ENCODE results near the gene SLC43A1.

The SLC43A1 gene

DNA sequence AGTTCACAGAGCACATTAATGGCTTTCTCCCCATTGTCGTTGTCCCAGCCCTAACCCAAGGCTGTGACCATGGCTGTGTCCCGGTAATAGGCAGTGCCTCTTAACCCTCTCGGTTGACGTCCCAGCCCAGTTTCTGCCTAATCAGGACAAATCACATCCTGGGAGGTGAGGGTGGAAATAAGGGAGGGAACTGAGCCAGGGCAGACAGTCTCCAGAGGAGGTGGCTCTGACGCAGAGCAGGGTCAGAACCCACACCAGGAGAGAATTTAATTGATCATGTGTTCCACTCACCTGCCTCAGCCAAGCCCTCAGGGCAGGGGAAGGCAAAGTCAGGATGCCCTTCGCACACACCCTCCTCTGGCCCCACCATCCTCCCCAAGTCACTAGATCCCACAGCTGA, 17.0 kb downstream of the SLC43A1 start:
- DNase-seq (ENCODE audit: low read depth, low spot score): no peak

DNA sequence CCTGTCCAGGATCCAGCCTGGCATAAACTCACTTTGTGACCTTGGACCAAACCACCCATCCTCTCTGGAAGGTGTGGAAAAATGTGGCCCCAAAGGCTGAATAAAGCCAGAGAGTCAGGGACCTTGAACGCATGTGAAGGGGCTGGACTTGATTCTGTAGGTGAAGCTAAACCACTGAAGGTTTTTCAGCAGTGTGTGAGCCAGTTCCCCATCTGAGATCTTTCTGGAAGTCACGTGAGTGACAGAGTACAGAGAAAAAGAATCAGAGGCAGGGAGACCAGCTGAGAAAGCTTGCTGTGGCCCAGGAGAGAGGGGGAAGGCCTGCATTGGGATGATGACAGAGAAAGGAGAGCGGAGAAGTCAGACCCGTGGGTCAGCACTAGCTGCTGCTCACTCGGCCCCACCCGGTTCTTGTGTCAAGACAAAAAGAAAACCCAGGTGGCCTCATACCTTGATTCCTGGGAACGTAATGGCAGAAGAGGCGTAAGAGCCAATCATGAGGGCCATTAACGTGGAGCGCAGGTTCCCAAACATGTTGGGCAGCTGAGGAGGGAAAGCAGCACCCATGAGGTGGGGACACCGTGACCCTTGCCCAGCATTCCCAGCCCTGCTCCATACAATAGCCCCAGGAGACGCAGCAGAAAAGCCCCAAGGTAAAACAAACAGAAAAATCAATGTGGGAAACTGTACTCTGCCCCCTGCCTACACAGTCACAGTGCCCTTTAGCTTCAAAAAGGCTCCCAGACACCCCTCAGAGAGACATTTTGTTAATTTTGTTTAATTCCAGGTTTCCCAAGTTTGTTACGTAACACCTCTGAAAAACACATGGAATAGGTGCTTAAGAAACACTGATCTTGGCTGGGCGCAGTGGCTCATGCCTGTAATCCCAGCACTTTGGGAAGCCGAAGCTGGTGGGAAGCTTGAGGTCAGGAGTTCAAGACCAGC, 17.9 kb downstream of the SLC43A1 start:
- no peak for DNase-seq (ENCODE audit: low read depth, low spot score)

DNA sequence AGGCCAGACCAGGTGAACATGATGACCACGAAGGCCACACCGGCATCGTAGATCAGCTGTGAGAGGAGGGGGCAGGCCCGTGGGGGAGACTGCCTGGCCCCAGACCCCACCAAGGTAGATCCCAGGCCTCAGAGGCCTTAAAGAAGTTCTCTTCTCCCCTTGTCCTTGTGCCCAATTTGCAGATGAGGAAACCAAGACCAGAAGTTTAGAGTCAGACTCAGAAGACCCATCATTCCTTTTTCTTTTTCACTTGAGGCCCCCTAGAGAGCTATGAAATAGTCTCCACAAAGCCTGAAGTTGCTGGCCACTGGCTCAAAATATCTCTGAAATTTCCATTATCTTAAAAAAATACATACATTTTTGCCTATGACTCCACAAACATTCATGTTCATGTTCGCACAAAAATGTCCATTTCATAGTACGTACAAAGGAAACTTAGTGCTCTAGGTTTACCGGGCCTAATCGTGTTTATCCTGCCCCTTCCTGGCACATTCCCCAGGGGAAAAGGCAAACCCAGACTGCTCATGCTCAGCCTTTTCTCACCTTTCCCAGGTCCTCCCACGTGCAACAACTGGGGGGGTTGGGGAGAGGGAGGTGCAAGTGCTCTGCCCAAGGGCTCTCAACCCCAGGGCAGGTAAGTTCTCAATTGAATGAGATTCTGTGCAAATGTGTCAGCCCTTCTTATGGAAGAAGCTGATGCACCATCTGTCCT, 19.2 kb downstream of the SLC43A1 start:
- no peak for DNase-seq (ENCODE audit: low read depth, low spot score)

DNA sequence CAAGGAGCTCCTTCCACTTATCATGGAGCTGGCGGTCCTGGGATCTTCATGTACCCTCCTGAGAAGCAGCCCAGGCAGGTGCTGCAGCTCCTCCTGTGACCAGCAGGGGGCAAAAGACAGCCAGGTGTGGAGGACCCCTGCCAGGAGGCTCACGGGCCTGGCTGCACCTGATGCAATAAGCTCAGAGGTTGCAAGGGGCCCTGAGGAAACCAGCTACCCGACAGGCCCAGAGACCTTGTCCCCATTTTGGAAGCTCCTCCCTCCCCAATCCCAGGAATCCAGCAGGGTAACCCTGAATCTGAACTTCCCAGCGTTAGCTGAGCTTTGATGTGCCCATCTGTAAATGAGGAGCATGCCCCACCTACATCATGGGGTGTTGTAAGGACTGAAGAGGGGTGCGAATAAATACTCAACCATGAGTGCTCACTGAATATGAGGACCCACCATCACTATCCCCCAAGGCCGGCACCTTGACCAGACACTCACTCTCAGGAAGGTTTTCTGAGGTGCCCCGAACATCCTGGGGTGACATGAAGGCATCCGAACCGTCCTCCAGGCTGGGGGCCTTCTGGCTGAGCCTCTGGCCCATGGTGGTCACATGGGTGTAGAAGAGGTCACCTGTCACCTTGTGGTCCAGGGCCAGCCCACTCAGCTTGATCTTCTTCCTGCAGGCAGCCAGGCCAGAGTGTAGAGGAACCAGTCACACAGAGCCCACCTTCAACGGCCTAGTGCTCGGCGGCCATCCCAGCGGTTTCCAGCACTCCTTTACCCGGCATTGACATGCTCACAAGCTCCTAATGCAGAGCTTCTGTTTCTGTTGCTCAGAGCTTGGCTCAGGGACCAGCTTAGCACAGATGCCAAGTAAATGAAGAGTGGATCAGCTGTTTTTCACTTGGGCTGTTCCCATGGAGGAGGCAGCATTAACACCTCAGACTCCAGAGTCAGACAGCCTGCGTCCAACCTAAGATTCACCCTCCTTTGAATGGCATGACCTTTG, 21.7 kb downstream of the SLC43A1 start:
- DNase-seq (ENCODE audit: low read depth, low spot score): peak; percentile 96

DNA sequence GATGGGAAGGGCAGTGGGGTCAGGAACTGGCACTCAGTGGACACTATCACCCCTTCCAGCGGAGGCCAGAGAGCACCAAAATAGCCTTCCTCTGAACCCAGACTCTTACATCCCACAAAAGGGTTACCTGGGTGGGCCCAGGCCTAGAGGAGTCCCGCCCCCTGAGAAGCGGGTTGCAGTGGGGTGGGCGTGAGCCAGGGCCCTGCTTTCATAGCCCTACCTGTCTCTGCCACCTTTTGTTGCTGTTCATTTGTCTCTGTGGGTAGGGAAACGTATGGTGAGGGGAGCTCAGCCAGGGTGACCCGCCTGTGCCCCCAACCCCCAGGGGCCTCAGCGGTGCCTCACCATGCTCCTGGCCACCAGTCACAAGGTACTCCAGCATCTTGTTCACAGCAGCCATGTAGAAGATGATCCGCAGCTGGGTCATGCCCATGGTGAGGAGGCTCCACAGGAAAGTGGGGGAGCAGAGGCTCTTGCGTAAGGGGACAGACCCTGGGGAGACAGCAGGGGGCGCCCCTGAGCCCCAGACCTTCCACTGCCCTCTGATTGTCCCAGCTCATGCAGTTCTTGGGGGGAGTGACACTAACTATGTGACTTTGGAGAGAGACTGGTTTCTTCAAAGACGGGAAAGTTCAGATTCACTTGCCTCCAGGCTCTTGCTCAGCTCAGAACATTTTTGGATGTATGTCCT, 24.0 kb downstream of the SLC43A1 start:
- peak; percentile 73 for DNase-seq (ENCODE audit: low read depth, low spot score)

DNA sequence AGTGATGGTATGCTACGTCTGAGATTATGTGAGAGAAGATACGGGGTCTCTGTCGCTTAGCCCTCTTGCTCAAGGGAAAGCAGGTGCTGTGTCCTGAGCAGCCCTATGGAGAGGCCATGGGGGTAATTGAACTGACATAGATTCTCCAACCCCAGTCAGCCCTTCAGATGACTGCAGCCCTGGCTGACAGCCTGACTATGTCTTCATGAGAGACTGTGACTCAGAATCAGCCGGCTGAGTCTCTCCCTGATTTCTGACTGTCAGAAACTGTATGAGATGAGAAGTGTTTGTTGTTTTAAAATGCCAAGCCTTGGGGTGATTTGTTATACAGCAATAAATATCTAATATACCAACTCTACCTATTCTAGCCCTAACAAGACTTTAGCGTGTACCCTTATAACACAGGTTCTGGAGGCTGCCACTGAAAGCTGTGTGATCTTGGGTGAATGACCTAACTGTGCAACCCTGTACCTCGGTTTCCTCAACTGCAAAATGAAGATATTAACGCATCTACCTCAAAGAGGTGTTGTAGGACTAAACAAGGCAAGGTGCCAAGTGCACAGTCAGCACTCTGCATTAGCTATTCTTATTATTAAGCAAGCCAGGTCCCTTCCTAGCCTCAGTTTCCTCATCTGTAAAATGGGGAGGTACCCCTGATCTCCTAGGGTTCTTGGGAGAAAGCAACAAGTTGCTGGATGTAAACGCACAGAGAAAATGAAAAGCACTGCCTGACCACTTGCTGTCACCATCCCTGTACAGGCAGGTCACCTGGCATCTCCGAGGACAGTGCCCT, 24.9 kb downstream of the SLC43A1 start:
- DNase-seq (ENCODE audit: low read depth, low spot score): no peak

DNA sequence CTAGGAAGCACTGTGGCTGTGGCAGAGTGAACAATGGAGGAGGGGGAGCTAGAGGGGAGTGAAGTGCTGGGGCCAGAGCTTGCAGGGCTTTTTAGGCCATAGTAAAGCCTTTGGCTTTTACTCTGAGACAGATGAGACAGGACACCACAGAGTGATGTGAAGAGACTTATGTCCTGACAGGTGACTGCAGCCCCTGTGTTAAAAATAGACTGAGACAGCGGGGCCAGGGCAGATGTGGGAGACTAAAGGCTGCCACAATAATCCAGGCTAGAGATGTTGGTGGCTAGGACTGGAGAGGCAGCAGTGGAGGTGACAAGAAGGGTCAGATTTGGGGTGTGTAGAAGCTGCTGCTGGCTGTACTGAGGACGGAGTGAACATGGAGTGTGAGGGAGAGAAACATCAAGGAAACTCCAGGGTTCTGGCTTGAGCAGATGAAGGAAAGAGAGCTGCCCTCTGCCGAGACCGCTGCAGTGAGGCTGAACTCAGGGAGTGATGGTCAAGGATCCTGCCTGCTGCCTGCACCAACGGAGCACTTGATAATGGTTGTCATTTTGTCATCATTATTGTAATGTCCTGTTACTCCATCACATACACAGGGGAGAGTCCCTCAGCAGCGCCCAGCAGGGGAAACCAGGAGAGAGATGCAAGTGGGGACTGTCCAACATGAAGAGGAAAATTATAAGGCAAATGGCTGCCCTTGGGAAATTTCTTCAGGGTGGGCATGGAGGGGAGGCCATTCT, 27.4 kb downstream of the SLC43A1 start:
- DNase-seq (ENCODE audit: low read depth, low spot score): no peak

DNA sequence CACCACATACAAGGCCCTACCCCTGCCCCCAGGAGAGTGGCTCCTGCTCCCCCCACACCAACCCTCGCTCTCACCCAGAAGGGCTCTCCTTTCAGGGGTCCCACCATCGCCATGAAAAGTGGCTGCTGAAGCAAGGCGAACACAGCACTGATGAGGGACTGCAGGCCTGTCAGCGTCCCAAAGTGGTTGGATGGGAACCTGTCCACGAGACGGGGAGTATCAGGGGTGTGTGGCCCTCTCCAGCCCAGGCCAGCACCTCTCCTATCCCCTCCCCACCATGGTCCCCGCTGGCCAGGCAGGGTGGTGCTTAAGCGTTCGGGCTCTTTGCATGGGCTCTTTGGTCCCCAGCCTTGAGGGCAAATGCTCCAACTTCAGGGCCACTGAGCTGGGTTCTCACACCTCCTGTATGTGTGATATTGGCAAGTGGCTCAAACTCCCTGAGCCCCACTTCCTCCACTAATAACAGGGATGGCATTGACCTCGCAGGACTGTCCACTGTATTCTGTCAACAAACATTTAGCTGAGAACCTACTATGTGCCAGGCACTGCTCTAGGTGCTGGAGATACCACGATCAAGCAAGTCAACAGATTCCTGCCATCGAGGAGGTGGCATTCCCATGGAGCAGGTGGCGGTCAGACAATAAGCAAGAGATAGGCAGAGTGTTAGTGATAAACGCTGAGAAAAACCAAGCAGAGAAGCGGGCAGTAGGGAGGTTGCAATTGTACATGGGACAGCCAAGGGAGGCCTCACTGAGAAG, 28.3 kb downstream of the SLC43A1 start:
- no peak for DNase-seq (ENCODE audit: low read depth, low spot score)

DNA sequence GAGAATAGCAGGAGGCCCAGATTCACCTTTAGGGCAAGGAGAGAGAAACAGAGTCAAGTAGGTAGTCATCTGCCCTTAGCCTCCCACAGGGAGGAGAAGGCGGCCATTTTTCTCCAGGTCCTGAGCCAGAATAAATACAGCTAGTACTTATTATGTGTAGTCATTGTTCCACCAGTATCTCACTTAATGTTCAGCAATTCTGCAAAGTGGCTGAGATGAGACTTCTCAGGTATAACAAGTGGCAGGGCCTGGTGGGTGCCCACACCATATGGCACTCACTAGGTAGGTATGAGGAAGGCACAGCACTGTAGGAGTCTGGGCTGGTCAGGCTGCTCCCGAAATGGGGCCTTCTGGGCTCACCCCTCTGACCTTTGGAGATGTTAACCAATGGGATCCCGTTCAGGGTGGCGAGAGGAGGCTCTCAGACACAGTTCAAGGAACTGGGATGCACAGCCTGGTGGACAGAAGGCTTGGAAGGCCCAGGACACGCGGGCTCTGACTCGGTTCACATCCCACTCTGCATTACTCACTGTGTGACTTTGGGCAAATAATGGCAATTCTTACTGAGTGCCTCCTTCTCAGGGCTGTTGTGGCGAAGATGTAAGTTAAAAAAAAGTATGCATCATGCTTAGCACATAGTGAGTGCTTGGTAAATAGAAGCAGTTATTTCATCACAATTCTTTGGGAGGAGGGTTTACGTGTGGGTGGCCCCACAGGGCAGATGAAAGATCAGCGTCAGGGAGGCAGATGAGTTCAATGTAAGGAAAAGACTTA, 30.1 kb downstream of the SLC43A1 start:
- DNase-seq (ENCODE audit: low read depth, low spot score): no peak

DNA sequence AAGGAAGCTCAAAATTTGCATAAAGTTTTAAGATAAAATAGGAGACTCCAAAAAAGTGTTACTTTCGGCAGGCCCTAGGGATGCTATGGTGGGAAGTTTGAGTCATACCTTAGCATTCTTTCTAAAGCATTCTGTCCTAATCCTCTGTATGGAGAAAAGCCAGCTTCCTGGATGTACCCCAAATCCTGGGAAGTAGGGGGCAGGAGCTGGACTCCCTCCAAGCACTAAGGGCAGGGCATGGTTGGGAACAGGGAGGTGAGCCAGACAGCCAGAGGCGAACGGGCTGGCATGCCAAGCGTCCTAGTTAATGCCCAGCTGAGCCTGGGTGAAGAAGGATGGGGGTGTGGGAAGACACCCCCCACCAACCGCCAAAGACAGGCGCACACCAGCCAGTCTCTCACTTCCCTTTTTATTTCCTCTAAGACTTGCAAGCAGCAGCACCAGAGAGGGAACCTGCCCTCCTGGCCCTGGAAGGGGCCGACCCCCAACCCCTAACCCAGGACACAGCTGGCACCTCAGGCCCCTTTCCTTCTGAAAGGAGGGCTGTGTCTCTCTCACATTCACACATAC, 31.3 kb downstream of the SLC43A1 start:
- DNase-seq (ENCODE audit: low read depth, low spot score): no peak

DNA sequence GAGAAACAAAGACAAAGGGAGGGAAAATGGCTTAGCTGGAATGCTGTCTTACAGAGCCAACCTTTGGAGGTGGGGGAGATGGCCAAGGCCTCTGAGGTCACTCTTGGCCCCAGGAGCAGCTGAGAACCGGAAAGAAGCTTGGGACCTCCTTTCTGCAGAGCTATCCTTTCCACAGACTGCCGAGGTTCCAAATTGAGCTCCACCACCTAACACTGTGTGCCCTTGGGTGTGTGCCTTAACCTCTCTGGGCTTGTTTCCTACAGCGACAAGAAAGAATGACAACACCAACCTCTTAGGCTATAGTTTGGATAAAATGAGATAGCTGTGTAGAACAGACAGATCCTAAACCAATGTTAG, 32.0 kb downstream of the SLC43A1 start:
- DNase-seq (ENCODE audit: low read depth, low spot score): no peak

DNA sequence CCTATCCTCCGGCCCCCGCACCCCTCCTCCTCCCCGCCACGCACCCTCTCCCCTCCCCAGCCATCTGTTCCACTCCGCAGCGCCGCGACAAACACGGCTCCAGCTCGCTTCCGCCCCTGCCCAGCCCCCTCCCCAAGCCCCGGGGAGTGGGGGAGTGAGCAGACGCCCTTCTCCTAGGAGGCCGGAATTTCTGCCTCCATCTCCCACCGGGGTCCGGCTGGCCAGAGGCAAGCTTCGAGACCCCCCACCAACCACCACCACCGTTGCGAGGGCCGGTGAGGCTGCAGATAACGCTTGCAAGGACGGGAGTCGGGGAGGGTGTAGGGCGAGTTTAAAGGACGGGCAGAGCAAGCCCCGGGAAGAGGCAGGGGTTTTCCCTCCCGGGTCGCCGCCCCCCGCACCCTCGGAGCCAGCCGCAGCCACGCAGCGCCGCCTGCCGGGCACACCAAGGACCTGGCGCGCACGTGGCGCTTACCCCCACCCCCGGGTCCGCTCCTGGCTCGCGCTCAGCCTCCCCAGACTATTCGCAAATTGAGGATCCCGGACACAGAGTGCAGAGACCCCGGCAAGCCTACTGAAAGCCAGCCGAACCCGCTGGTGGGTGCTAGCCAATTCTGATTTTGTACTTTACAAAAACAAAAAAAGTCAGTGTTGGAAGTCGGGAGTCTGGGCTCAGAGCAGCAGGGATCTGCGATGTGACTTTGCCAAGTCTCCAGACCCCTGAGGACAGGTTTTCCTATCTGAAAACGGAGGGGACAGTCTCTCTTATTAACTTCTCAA, 32.5 kb downstream of the SLC43A1 start:
- DNase-seq (ENCODE audit: low read depth, low spot score): peak; percentile 83

DNA sequence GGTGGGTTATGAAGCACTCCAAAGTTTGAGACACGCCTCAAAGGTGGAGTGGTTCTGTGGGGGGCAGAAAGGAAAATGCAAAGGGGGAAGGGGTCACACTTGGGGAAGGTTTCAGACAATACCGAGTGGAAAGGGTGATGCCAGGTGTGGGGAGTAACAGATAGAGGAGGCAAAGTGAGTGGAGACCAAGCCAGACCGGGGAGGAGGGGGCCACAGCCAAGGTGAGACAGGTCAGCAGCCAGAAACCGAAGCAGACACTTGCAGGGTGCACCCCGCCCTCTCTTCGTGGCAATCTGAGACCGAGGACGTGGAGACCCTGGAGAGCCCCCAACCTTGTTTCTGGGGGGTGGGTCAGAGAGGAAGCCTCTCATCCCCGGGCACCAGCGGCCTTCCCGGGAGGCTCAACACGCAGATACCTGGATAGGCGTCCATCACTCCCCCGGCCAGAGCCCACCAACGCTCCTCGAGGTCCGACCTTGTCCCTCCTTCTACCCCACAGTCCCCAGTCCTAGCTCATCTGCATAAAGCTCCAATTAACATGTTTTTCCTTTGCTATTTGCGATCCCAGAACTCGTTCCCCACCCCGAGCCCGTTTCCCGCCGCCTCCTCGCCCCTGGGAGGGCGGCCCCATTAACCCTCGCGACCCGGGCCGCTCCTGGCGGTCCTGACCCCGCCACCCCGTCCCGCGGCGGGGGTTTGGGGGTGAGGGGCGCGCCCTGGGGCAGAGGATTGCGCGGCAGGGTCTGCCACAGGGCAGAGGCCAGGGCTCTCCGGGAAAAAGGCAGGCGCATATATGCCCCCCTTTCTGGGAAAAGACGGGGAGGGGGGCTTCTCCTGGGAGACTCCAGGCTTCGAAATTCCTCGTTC, 33.4 kb downstream of the SLC43A1 start:
- no peak for DNase-seq (ENCODE audit: low read depth, low spot score)

DNA sequence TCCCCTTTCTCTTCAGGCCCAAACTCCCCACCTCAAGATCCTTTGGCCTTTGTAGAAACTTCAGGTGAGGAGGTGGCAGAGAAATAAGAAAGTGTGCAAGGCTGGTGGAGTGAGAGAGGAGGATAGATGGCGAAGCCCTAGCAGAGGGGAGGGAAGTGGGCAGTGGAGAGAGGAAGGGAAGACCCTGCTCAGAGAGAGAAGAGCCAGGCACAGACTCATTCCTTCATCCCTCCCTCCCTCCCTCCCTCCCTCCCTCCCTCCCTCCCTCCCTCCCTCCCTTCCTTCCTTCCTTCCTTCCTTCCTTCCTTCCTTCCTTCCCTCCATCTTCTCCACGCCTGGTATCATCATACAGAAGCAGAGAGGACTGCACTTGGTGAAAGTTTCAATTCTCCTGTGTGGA, 34.2 kb downstream of the SLC43A1 start:
- no peak for DNase-seq (ENCODE audit: low read depth, low spot score)

DNA sequence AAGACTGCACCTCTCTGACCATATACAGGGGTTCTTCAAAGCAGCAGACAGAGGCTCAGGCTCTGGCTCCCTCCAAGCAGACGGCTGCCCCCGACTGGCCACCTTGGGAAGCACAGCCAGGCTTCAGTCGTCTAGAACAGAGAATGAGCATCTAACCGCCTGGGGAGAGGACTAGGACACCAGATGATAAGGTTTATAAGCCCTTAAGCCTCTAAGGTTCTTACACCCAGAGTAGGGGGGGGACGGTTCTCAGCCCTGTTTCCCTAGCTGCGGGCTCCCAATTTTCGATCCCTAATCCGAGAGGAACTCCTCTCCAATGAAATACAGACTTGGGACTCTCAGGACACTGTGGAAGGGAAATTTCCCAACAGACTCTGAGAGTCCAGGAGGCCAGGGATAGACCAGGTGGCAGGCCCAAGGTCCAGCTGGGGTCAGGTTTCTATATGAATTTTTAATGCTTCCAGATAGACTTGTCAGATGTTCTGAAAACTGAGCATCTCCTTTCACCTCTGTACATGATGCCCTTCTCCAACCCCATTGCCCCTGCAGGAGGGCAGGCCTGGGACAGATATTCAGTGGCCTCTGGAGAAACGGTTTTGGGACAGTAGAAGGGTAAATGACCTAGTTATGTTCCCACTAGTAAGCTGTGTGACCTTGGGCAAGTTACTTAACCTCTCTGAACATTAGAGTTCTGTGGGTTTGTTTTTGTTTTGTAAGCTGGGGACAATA, 34.9 kb downstream of the SLC43A1 start:
- DNase-seq (ENCODE audit: low read depth, low spot score): peak; percentile 87
